SK-N-DZ (cell line): ENCODE data around the gene RPL27A.

ENCODE experiments used
- DNase-seq: peaks from one replicate; pipeline ENCODE4 v3.0.0-alpha.2; 2015; ENCODE audit warnings: low spot score

The RPL27A gene

GRCh38 chr11:8698917-8699441, 16.4 kb downstream of the RPL27A start:
- DNase-seq, result no peak

GRCh38 chr11:8699903-8700302, 17.3 kb downstream of the RPL27A start:
- no peak for DNase-seq

- no peak for DNase-seq
Measured at GRCh38 chr11:8701891-8702597, 19.5 kb downstream of the RPL27A start.

- DNase-seq, result no peak
Measured at GRCh38 chr11:8702598-8702915, 20.0 kb downstream of the RPL27A start.

- DNase-seq, result no peak
Measured at GRCh38 chr11:8704136-8704535, 21.5 kb downstream of the RPL27A start.

GRCh38 chr11:8705146-8705545, 22.6 kb downstream of the RPL27A start:
- no peak for DNase-seq

GRCh38 chr11:8706673-8707432, 24.3 kb downstream of the RPL27A start:
- DNase-seq, result no peak

- no peak for DNase-seq
Measured at GRCh38 chr11:8707541-8708191, 25.1 kb downstream of the RPL27A start.

GRCh38 chr11:8709002-8709672, 26.5 kb downstream of the RPL27A start:
- no peak for DNase-seq

GRCh38 chr11:8709777-8710176, 27.2 kb downstream of the RPL27A start:
- no peak for DNase-seq

- DNase-seq, result no peak
Measured at GRCh38 chr11:8711895-8712442, 29.4 kb downstream of the RPL27A start.

- no peak for DNase-seq
Measured at GRCh38 chr11:8712506-8712905, 29.9 kb downstream of the RPL27A start.

- DNase-seq, result no peak
Measured at GRCh38 chr11:8713760-8714454, 31.3 kb downstream of the RPL27A start.

- DNase-seq, result no peak
Measured at GRCh38 chr11:8714622-8715225, 32.1 kb downstream of the RPL27A start.

- no peak for DNase-seq
Measured at GRCh38 chr11:8715501-8715900, 32.9 kb downstream of the RPL27A start.

- no peak for DNase-seq
Measured at GRCh38 chr11:8717544-8717875, 34.9 kb downstream of the RPL27A start.

- DNase-seq, result no peak
Measured at GRCh38 chr11:8717876-8718753, 35.5 kb downstream of the RPL27A start.

GRCh38 chr11:8719211-8719649, 36.6 kb downstream of the RPL27A start:
- no peak for DNase-seq

- DNase-seq, result no peak
Measured at GRCh38 chr11:8719721-8720120, 37.1 kb downstream of the RPL27A start.

- DNase-seq, result no peak
Measured at GRCh38 chr11:8720352-8720751, 37.8 kb downstream of the RPL27A start.
